Heart right ventricle (tissue), 16 donors: ENCODE measurements around the gene CHMP5. TPM values are rescaled to one million over a fixed set of nuclear protein-coding genes. Genes with fewer than 3 reads are reported as not detected.

Experiments used
- ATAC-seq, 8 donors: fragments of 200-7000 bp; cut with Tn5 transposase; one replicate each; pipeline ENCODE4 v1.9.1; 2020; ENCODE audit warnings: mild to moderate bottlenecking in 8 of 8, moderate library complexity in 8 of 8, moderate number of reproducible peaks in 1 of 8
- DNase-seq, 2 donors: peaks; one replicate each; pipeline ENCODE4 v3.0.0-alpha.2; 2020
- H3K27ac ChIP-seq, 10 donors: fragments of 200-600 bp; sonication (generic) in 2 of 10; one replicate each; pipeline versions ENCODE4 v1.5.0 to v1.8.0; 2020 to 2022; ENCODE audit warnings: mild to moderate bottlenecking in 3 of 10
- H3K27me3 ChIP-seq, 7 donors: fragments of 200-600 bp; one replicate each; pipeline ENCODE4 v1.8.0; 2021 to 2022; ENCODE audit warnings: mild to moderate bottlenecking in 2 of 7
- H3K36me3 ChIP-seq, 9 donors: fragments of 200-600 bp; sonication (generic) in 1 of 9; one replicate each; pipeline versions ENCODE4 v1.5.0 to v1.8.0; 2020 to 2022; ENCODE audit warnings: mild to moderate bottlenecking in 2 of 9
- H3K4me1 ChIP-seq, 9 donors: fragments of 200-600 bp; sonication (generic) in 1 of 9; one replicate each; pipeline versions ENCODE4 v1.5.0 to v1.8.0; 2020 to 2022; ENCODE audit warnings: mild to moderate bottlenecking in 4 of 9
- H3K4me3 ChIP-seq, 10 donors: fragments of 200-600 bp; sonication (generic) in 2 of 10; one replicate each; pipeline versions ENCODE4 v1.5.0 to v1.8.0; 2020 to 2022; ENCODE audit warnings: mild to moderate bottlenecking in 7 of 10, moderate library complexity in 2 of 10
- H3K9me3 ChIP-seq, 11 donors: fragments of 200-600 bp in 10 of 11; sonication (generic) in 2 of 11; one replicate each; pipeline versions ENCODE4 v1.5.0 to v1.8.0; 2013 to 2022; ENCODE audit warnings: mild to moderate bottlenecking in 2 of 11, control low read depth in 1 of 11, moderate library complexity in 1 of 11
- CTCF ChIP-seq, 9 donors: fragments of 200-600 bp; sonication (generic) in 2 of 9; IDR thresholded peaks; one replicate each; pipeline versions ENCODE4 v1.5.0 to v1.8.0; 2021 to 2022; ENCODE audit warnings: antibody characterized with exemption in 9 of 9, mild to moderate bottlenecking in 5 of 9, moderate library complexity in 1 of 9
- WGBS, 2 donors: extraction: QIAGEN DNeasy Blood & Tissue Kit; methylation state at CpG; one replicate each; pipeline ENCODE4 v1.1.7; 2013; ENCODE audit warnings: inconsistent platforms in 1 of 2; 5-methylcytosine and 5-hydroxymethylcytosine counted together
- intact Hi-C, 10 donors: fragments of 100-400 bp; cut with DNase I; formaldehyde crosslinking; loops; one replicate each; pipeline versions ENCODE4 v1.11.1 to v1.14.2; 2022
- polyA plus RNA-seq, 2 donors: library from polyadenylated mRNA; stranded (reverse); fragments of 200-250 nt; gene quantifications; one replicate each; pipeline ENCODE4 v1.2.3, GENCODE V29; 2013
- total RNA-seq, 10 donors: library from RNA; stranded (reverse); fragmentation: NEBNext Ultra II Directional in 3 of 10; extraction: Animal tissue kit (Norgen Biotek cat#: 25700) in 3 of 10; gene quantifications; one replicate each; pipeline versions ENCODE4 v1.2.1 to v1.2.4, GENCODE V29; 2021 to 2023
- donor health status: Arrhythmogenic right ventricular cardiomyopathy.
- donor health status: ischemic (EF 13 %, LVEDD 7.1; RV severe dilation, severe dysfunction).
- donor health status: healthy with polysubstance abuse.
- donor health status: DM: no; HTN: yes; CAD: no.
- donor health status: DM: no; HTN: no; CAD: no.
- donor health status: ischemic (EF 25% LVEDD 6.9; RV normal size, moderate dysfunction).
- donor health status: ischemic (EF 25% LVEDD 5.7; RV mildly dilated, moderate dysfunction).
- donor health status: healthy.
- donor health status: DM: yes; HTN: yes; CAD: no.
- donor health status: Ischemic cardiomyopathy.
- donor health status: ischemic (EF 35%, LVEDD 5.7; RV mildly dilated, moderate dysfunction).
- donor health status: nonischemic (EF 11% LVEDD 7.7; RV severe dilation, severe dysfunction).
- donor health status: DM: yes; HTN: yes; CAD: no.
- donor health status: PGD.
- donor health status: ischemic (EF 29% LVEDD 5.4; RV normal size, mild dysfunction).
- donor health status: nonischemic (EF 23%, LVEDD 6.1; RV moderate dilation, normal function).

CHMP5 gene
- total and polyA plus RNA-seq, 12 donors, result 24.1 to 57.2 (median 53.5) TPM

DNA sequence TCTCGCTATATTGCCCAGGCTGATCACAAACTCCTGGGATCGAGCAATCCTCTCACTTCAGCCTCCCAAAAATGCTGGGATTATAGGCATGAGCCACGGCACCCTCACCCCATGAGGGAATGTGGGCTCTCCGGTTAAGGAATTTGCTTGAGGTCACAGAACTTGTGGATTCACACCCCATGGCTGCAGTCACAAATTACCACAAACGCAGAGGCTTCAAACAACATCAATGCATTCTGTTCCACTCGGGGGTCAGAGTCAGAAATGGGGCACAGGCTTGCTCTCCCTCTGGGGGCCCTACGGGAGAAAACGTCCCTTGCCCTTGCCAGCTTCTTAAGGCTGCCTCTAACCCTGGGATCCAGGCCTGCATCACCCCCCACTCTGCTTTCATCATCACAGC, 37.1 kb upstream of the CHMP5 start:
- intact Hi-C loops, result loop anchor here in 4 of 10 donors (2.0 to 10.0 kb wide), 3 partner anchors 53 to 147 kb away; no protein-coding TSS in a partner anchor
- Histone ChIP-seq H3K27me3 (no peaks in the 10 kb centered on the region), H3K4me1 (peaks cover 0 to 15% (median 4%) of the 10 kb centered on the region in 9 donors), H3K9me3 (no peaks in the 10 kb centered on the region), H3K36me3 (no peaks in the 10 kb centered on the region), H3K4me3 (no peak overlapping the region), H3K27ac (peak overlapping the region in 1 of 10 donors; percentile 77)
- WGBS, 2 donors, result 74 to 78% methylated on average over 8 of the region's 8 CpGs
- ATAC-seq (no peak), DNase-seq (no peak)
- no peak for TF ChIP-seq CTCF (IDR thresholded peaks at IDR 0.05)

GRCh38 chr9:33228606-33229005, 36.2 kb upstream of the CHMP5 start:
- Histone ChIP-seq H3K27ac (no peak overlapping the region), H3K27me3 (no peaks in the 10 kb centered on the region), H3K4me3 (no peak overlapping the region), H3K36me3 (no peaks in the 10 kb centered on the region), H3K9me3 (no peaks in the 10 kb centered on the region), H3K4me1 (peaks cover 0 to 15% (median 4%) of the 10 kb centered on the region in 9 donors)
- DNase-seq (no peak), ATAC-seq (no peak)
- no peak for TF ChIP-seq CTCF (IDR thresholded peaks at IDR 0.05)
- 53 to 68% methylated on average over 4 of the region's 4 CpGs for WGBS, 2 donors
- intact Hi-C loops, result loop anchor here in 3 of 10 donors (5.0 to 10.0 kb wide), 2 partner anchors 54 to 146 kb away; no protein-coding TSS in a partner anchor

DNA sequence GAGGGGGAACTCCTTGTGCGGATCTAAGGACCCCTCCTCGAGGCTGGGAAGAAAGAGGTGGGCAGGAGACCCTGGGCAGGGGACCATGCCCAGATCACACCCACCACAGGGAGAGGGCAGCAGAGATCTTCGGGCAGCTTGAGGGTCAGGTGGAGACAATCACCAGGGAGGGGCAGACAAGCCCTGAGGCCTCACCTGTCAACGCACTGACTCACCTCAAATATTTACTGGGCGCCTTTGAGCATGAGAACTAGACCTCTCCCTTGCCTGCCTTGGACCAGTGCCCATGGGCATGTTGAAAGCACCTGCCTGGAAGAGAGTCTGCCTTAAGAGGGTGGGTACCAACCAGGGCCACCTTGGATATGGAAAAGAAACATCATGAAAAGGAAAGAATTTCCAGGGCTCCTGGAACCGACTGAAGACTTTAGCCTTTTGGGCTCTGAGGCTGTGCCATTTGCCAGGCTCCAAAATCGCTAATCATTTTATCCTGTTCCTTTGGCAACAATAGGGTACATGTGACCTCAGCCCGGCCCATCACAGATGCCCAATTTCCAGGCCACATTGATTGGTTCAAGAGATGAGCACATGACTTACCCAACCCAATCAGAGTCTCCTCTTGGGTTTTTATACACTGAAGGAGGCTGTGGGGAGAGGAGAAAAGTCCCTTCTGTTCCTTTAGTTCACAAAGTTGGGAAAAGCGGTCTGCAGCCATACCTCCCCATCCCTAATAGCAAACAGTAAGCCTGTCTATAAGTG, 35.3 kb upstream of the CHMP5 start:
- Histone ChIP-seq H3K27me3 (no peaks in the 10 kb centered on the region), H3K4me1 (peaks cover 0 to 15% (median 3%) of the 10 kb centered on the region in 9 donors), H3K4me3 (no peak overlapping the region), H3K9me3 (no peaks in the 10 kb centered on the region), H3K27ac (no peak overlapping the region), H3K36me3 (no peaks in the 10 kb centered on the region)
- DNase-seq (no peak), ATAC-seq (no peak)
- 81 to 82% methylated on average over 9 of the region's 9 CpGs for WGBS, 2 donors
- no peak for TF ChIP-seq CTCF (IDR thresholded peaks at IDR 0.05)
- intact Hi-C loops, result loop anchor here in 3 of 10 donors (5.0 to 10.0 kb wide), 2 partner anchors 55 to 147 kb away; no protein-coding TSS in a partner anchor

GRCh38 chr9:33230756-33231622, 33.9 kb upstream of the CHMP5 start:
- no peak for TF ChIP-seq CTCF (IDR thresholded peaks at IDR 0.05)
- intact Hi-C loops, result no loop called here
- ATAC-seq (no peak), DNase-seq (no peak)
- peaks cover 0 to 4% (median 0%) of the 10 kb centered on the region in 9 donors for H3K4me1 ChIP-seq
- H3K27ac ChIP-seq, result no peak overlapping the region
- H3K9me3 ChIP-seq, result no peaks in the 10 kb centered on the region
- no peaks in the 10 kb centered on the region for H3K36me3 ChIP-seq
- 88 to 89% methylated on average over 13 of the region's 13 CpGs for WGBS, 2 donors
- no peak overlapping the region for H3K4me3 ChIP-seq
- H3K27me3 ChIP-seq, result no peaks in the 10 kb centered on the region
